ENCODE data around the gene FGGY. TPM values are rescaled to one million over a fixed set of nuclear protein-coding genes. Genes with fewer than 3 reads are reported as not detected.

The FGGY gene
- total RNA-seq, 1 experiment from 2014 or later = 12.0 TPM

DNA sequence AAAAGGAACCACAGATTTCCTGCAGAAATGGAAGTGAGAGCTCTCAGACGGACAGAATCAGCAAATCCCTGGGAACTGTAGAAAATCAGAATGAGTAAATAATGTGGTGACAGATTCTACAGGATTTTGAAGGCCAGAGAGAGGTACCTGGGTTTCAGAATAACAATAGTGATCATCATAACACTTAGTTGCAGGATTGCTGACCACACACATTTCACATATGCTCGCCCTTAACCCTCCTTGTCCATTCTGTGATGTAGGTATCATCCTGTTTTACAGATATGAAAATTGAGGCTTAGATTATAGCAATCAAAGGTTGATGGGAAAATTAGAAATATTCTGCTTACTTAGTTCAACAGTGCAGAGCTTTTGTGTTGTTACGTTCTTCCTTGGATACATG lies 419.9 kb downstream of the FGGY start:
- Mint-ChIP-seq H3K9me3 (peaks cover 6% of the 10 kb centered on the region), H3K27me3 (ENCODE audit: low read depth) (no peaks in the 10 kb centered on the region; the same call in 1 of the 2 replicates), H3K4me3 (no peak overlapping the region), H3K4me1 (peaks cover 16% of the 10 kb centered on the region), H3K27ac (no peak overlapping the region), H3K36me3 (peaks cover 2% of the 10 kb centered on the region; the same call in 1 of the 2 replicates)
- DNase-seq (ENCODE audit: low spot score) = no peak
- ChIA-PET CTCF (interaction anchor here (1.3 to 1.4 kb wide), 2 partner anchors 44 to 51 kb away, joined by 3 to 4 read pairs; no protein-coding TSS in a partner anchor), POLR2A (no interaction called here)
- ATAC-seq = no peak
- no peak for TF ChIP-seq FOXP1 (CRISPR knock-in tag; IDR thresholded peaks at IDR 0.05; ENCODE audit: borderline replicate concordance)
- no peak for TF ChIP-seq SOX15 (CRISPR knock-in tag; IDR thresholded peaks at IDR 0.05)
- no peak for TF ChIP-seq MLX (CRISPR knock-in tag; IDR thresholded peaks at IDR 0.05)
- TF ChIP-seq CREB1 (CRISPR knock-in tag; IDR thresholded peaks at IDR 0.05) = no peak
- no peak for TF ChIP-seq ZNF263 (CRISPR knock-in tag; IDR thresholded peaks at IDR 0.05; ENCODE audit: low read depth)
- TF ChIP-seq, protein P1, sequence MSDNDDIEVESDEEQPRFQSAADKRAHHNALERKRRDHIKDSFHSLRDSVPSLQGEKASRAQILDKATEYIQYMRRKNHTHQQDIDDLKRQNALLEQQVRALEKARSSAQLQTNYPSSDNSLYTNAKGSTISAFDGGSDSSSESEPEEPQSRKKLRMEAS (CRISPR knock-in tag; IDR thresholded peaks at IDR 0.05) = no peak
- TF ChIP-seq ZNF423 (CRISPR knock-in tag; IDR thresholded peaks at IDR 0.05) = no peak
- TF ChIP-seq ELF4 (CRISPR knock-in tag; IDR thresholded peaks at IDR 0.05; ENCODE audit: low read depth) = no peak
- no peak for TF ChIP-seq NR1H2 (CRISPR knock-in tag; IDR thresholded peaks at IDR 0.05)
- TF ChIP-seq, protein P2, sequence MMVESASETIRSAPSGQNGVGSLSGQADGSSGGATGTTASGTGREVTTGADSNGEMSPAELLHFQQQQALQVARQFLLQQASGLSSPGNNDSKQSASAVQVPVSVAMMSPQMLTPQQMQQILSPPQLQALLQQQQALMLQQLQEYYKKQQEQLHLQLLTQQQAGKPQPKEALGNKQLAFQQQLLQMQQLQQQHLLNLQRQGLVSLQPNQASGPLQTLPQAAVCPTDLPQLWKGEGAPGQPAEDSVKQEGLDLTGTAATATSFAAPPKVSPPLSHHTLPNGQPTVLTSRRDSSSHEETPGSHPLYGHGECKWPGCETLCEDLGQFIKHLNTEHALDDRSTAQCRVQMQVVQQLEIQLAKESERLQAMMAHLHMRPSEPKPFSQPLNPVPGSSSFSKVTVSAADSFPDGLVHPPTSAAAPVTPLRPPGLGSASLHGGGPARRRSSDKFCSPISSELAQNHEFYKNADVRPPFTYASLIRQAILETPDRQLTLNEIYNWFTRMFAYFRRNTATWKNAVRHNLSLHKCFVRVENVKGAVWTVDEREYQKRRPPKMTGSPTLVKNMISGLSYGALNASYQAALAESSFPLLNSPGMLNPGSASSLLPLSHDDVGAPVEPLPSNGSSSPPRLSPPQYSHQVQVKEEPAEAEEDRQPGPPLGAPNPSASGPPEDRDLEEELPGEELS (CRISPR knock-in tag; IDR thresholded peaks at IDR 0.05) = no peak
- no peak for TF ChIP-seq ERG (CRISPR knock-in tag; IDR thresholded peaks at IDR 0.05)
- no peak for TF ChIP-seq MXD4 (CRISPR knock-in tag; IDR thresholded peaks at IDR 0.05; ENCODE audit: borderline replicate concordance)
- no peak for TF ChIP-seq SMAD4 (CRISPR knock-in tag; IDR thresholded peaks at IDR 0.05)
- no peak for TF ChIP-seq HMGA2 (CRISPR knock-in tag; IDR thresholded peaks at IDR 0.05)
- TF ChIP-seq FOXK1 (CRISPR knock-in tag; IDR thresholded peaks at IDR 0.05) = no peak

GRCh38 chr1:59718064-59718988 lies 421.4 kb downstream of the FGGY start:
- ChIA-PET POLR2A (interaction anchor here (1.2 kb wide), 1 partner anchor 50 kb away, joined by 3 read pairs; no protein-coding TSS in a partner anchor), CTCF (interaction anchor here (1.4 kb wide), 1 partner anchor 49 kb away, joined by 4 read pairs; no protein-coding TSS in a partner anchor)
- TF ChIP-seq E2F5 (CRISPR knock-in tag; IDR thresholded peaks at IDR 0.05) (no peak), NFATC4 (CRISPR knock-in tag; IDR thresholded peaks at IDR 0.05) (no peak), PREB (CRISPR knock-in tag; IDR thresholded peaks at IDR 0.05; ENCODE audit: borderline replicate concordance) (no peak), ATF1 (CRISPR knock-in tag; IDR thresholded peaks at IDR 0.05) (no peak), ELF4 (CRISPR knock-in tag; IDR thresholded peaks at IDR 0.05; ENCODE audit: low read depth) (no peak), NFYB (CRISPR knock-in tag; conservative IDR thresholded peaks at IDR 0.05; ENCODE audit: low read depth) (no peak), NR2C2 (CRISPR knock-in tag; IDR thresholded peaks at IDR 0.05) (no peak), OVOL2 (CRISPR knock-in tag; IDR thresholded peaks at IDR 0.05; ENCODE audit: borderline replicate concordance) (no peak)
- TF ChIP-seq, protein P2 (CRISPR knock-in tag; IDR thresholded peaks at IDR 0.05) = no peak

More at GRCh38 chr1:59718064-59718988, 421.4 kb downstream of the FGGY start:
- no peak overlapping the region for H3K4me3 Mint-ChIP-seq
- no peak overlapping the region for H3K27ac Mint-ChIP-seq
- DNase-seq (ENCODE audit: low spot score) (no peak), ATAC-seq (no peak; the same call in none of the 2 replicates)
- H3K9me3 Mint-ChIP-seq = peaks cover 17% of the 10 kb centered on the region
- H3K27me3 Mint-ChIP-seq (ENCODE audit: low read depth) = no peaks in the 10 kb centered on the region
- peaks cover 15% of the 10 kb centered on the region for H3K36me3 Mint-ChIP-seq
- H3K4me1 Mint-ChIP-seq = peaks cover 16% of the 10 kb centered on the region

Data from WTC11 (cell line).